SK-N-MC (cell line): Measurements from ENCODE around the gene ABCB9.

Source experiments
- EZH2 ChIP-seq: fragments of 200-600 bp; sonication (generic); IDR thresholded peaks from one replicate; pipeline ENCODE4 v1.6.1; 2017; ENCODE audit warnings: antibody characterized with exemption
- FOXP2 ChIP-seq: optimal IDR thresholded peaks from 2 replicates; pipeline ENCODE3; 2011; ENCODE audit warnings: mild to moderate bottlenecking, moderate library complexity; ENCODE audit not compliant: insufficient read depth; ENCODE audit errors: extremely low read length, control extremely low read depth
- POLR2AphosphoS5 ChIP-seq: IDR thresholded peaks from 2 replicates; pipeline ENCODE4 v1.6.1; 2012; ENCODE audit warnings: mild to moderate bottlenecking, low read depth, low read length, borderline replicate concordance

DNA sequence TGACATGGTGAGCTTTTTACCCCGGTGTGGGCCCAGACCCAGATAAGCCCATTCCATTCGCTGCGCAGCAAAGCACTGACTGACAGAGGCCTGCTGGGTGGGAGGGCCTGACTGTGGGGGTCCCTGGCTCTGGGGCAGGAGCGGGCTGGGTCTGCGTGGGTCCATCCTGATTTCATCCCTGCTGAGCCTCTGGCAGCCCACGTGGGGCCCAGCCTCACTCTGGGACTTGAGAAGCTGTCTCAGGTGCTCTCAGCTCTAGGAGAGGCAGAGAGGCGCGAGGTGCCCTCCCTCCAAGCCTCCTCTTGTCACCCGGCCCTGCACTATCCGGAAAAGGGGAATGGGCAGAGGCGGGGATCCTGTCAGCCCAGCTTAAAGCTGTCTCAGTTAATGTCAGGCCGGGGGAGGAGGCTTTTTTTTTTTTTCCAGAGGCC lies 927 bp downstream of the ABCB9 start:
- TF ChIP-seq POLR2AphosphoS5 (no peak), EZH2 (no peak), FOXP2 (no peak)
